Posterior vena cava (tissue), 2 donors: ENCODE results near the gene SEMA7A. TPM values are rescaled to one million over a fixed set of nuclear protein-coding genes. Genes with fewer than 3 reads are reported as not detected.
"Not testable (repeated sequence)": the region's sequence is repeated elsewhere in the genome, so short reads cannot be mapped to it uniquely, and the experiment has no call there.

Experiments
- DNase-seq: peaks from one replicate; pipeline ENCODE4 v3.0.0-alpha.2; 2020; ENCODE audit warnings: low spot score
- intact Hi-C, 2 donors: fragments of 100-400 bp; cut with DNase I; formaldehyde crosslinking; loops; one replicate each; pipeline versions ENCODE4 v1.14.1 to v1.14.2; 2022 to 2023
- microRNA-seq, 2 donors: library from miRNA; unstranded; fragments of <30 nt; microRNA quantifications; one replicate each; pipeline ENCODE4 v1.2.0, GENCODE V29; 2020 to 2021; ENCODE audit warnings: borderline microRNAs expressed in 2 of 2
- total RNA-seq, 2 donors: library from RNA; stranded (reverse); fragmentation: NEBNext Ultra II Directional; extraction: Animal tissue kit (Norgen Biotek cat#: 25700); gene quantifications; one replicate each; pipeline ENCODE4 v1.2.1, GENCODE V29; 2021
- donor health status: DM: yes; HTN: yes; CAD: no.
- donor health status: DM: yes; HTN: yes; CAD: no.

The SEMA7A gene
- total RNA-seq, 2 donors from 2014 or later = 1.2 to 2.0 TPM

DNA sequence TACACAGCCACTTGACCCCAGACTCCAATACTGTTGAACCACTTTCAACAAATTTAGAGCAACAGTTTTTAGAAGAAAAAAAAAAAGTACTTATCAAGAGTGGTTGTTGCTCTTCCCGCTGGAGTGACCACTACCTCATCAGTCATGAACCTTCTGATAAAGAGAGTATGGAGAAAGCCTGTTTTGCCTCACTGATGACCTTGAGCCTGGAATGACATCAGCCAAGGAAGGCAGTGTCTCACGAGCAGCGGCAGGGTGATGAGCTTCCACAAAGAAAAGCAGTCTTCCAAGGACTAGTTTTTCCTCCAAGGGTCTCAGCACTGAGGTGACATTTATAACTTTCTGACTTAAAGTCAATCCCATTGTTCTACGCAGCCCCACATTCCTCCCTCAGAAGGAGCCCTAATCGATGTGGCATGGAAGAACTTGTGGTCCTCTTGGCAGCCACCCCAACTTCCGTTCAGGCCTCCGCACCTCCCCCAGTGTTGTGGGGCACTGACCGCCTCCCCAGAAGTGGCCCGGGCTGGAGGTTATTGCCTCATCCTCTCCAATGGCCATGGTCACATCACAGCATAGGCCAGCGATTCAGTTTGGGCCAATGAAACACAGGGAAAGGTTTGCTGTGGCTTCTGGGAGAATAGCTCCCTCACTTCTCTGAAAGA lies 64.5 kb downstream of the SEMA7A start:
- intact Hi-C loops = no loop called here
- DNase-seq = no peak

DNA sequence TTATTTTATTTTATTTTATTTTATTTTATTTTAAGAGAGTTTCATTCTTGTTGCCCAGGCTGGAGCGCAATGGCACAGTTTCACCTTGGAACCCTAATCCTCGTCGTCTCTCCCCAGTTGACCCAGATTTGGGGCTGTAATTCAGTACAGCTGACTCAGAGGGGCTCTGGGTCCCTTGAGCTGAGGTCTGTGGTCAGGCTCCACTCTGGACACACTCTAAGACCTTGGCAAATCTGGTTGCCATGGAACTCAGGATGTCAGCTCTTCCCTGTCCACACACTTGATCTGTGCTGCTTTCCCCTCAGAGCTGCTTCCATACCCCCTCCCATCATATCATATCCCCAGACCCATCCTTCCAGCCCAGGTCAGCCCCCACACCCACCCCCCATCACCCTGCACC lies 65.6 kb downstream of the SEMA7A start:
- DNase-seq = no peak
- intact Hi-C loops = no loop called here

DNA sequence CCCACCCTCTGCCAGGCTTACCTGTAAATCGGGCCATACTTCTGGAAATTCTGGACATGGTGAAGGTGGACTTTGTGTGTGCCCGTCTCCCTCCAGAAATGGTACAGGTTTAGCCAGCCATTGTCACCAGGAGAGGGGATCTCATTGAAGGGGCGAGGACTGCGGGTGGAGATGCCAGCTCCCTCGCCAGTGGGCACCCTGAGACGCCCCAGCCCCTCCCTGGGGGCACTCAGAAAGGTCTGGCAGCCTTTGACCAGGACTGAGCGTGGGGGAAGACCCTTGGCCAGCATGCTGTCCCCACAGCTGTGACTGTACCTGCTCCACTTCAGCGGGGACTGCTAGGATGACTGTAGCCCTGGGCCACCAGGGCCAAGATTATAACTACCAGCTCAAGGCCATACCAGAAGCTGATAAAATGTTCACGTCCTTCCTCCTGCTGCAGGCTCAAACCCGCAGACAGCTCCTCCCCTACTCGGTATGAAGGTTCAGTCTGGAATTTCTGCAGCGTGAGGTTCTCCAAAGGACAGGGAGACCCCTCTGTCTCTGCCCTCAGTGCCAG lies 66.4 kb downstream of the SEMA7A start, which contains the start of gene CYP11A1:
Gene CYP11A1 (minus strand): TSS at position 351 of the 559 bp plus-strand sequence. CDS start 61 bp downstream, at position 290.
- intact Hi-C loops = no loop called here

DNA sequence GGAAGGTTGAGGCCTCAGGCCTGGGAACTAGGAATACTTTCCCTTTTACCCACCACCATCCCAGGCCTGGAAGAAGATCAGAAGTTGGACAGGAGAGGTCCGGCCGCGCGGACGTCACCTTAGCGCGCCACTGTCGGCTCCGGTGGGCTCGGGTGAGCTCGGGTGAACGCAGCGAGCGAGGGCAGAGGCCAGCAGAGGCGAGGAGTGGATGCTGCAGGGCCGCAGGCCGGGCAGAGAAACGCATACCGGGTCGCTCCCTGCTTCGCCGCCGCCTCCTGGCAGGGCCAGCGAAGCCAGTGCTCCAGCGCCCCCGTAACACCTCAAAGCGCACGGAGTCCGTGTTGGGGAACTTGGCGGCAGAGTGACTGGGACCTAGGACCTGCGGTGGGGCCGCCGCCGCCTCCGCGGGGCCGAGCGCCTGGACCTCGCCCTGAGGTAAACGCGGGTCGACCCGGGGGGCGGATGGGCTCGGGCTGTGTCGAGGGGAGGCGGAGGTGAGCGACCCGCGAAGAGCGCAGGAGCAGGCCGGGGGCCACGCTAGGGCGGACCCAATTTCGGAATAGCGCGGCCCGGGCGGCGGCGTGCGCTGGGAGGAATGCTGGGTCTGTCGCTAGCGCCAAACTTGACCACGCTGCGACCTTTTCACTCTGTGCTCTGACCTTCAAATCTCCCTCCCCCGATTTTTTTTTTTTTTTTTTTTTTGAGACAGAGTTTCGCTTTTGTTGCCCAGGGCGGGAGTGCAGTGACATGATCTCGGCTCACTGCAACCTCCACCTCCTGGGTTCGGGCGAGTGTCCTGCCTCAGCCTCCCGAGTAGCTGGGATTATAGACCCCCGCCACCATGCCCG lies 67.9 kb downstream of the SEMA7A start:
- DNase-seq = peak; percentile 81
- intact Hi-C loops = no loop called here

More for the DNA sequence above, 66.4 kb downstream of the SEMA7A start, which contains the start of gene CYP11A1:
- no peak for DNase-seq

DNA sequence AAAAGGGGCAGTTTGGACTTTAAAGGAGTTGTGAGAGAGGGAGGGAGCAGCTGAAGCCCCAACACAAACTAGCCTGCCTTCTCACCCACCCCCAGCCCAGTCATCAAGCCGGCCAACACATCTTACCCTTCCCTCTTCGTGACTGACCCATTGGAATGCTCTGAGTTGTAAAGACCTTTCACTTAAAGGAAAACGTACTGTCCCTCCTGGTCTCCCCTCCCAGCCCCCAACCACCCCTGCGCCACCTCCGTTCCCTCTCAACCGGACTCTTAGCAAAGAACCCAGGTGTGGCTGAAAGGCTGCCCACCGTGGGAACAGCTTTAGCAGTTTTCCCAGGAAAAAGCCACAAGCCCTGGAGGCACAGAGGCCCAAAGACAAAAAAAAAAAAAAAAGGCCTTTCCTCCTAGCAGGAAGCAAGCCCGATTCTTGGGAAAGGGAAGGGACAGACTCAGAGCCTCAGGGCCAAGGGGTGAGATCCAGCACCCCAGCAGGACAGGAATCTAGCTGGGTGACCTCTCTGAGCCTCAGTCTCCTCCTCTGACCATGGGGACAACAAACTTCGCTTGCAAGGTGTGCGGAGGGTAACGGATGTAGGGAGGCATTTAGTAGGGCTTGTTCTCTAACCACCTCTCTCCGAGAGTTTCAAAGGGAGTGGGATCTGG lies 68.7 kb downstream of the SEMA7A start:
- no peak for DNase-seq
- intact Hi-C loops = no loop called here

DNA sequence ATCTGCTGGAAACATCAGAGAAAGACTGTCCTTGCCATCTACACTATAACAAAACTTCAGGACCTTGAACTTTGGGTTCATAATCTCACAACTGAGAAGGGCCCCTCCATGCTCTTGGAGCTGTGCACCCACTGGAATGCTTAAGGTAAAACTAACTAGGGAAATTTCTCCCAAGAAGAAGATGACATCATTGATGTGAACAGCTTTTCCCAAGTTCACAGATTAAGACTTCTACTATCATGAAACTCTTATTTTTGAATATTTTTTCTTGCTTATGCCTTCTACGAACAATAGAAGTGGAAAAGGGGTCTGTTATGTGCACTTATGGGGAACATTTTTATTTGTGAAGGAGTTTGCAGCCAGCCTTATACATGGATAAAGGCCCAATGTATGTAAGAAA lies 71.3 kb downstream of the SEMA7A start:
- intact Hi-C loops = no loop called here

DNA sequence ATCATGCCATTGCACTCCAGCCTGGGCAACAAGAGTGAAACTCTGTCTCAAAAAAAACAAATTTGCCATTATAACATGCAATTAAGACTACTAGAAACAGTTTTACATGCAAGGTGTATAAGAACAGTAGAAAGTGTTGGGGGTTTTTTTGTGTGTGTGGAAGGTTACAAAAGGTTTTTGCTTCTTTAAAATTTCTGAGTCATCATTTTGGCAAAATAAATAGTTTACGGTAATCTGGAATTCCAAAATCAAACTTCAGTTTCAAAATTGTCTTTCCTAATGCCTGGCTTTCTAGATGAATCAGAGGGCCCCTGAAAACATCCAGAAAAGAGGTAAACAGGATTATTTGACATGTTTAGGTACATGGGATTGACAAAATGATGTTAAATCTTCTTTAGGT lies 72.9 kb downstream of the SEMA7A start:
- DNase-seq, intact Hi-C loops: not testable (repeated sequence)

More for the DNA sequence above, 71.3 kb downstream of the SEMA7A start:
- no peak for DNase-seq

DNA sequence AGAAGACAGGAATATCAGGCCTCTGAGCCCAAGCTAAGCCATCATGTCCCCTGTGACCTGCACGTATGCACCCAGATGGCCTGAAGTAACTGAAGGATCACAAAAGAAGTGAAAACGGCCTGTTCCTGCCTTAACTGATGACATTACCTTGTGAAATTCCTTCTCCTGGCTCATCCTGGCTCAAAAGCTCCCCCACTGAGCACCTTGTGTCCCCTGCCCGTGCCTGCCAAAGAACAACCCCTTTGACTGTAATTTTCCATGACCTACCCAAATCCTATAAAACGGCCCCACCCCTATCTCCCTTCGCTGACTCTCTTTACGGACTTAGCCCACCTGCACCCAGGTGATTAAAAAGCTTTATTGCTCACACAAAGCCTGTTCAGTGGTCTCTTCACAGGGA lies 74.4 kb downstream of the SEMA7A start:
- intact Hi-C loops = not testable (repeated sequence)
- peak; percentile 18 for DNase-seq

Small RNA genes within 50 kb of the gene (microRNA-seq; reads per million reads assigned to microRNA genes)
- 0 reads per million in 2 donors for gene MIR6881

Other genes starting within 250 kb of the SEMA7A start
- gene STRA6, start 231.2 kb downstream of the SEMA7A start, total RNA-seq = 1 to 10 TPM in 1 of 2 donors, not detected in 1; 1.3 TPM
- gene CCDC33, start 197.6 kb downstream of the SEMA7A start, total RNA-seq = not detected
- gene CYP11A1, start 66.3 kb downstream of the SEMA7A start, total RNA-seq = 1 to 10 TPM in 1 of 2 donors, under 1 TPM in 1; 0.71 to 1.2 TPM
- 10 to 100 TPM; 24.8 to 25.9 TPM for gene UBL7, start 27.2 kb upstream of the SEMA7A start, total RNA-seq
- gene ARID3B, start 107.3 kb upstream of the SEMA7A start, total RNA-seq = 1 to 10 TPM; 4.2 to 4.9 TPM
- gene CLK3, start 181.9 kb upstream of the SEMA7A start, total RNA-seq = 10 to 100 TPM; 37.7 to 42.3 TPM